WI38 (cell line): ENCODE results near the gene RFX4.

Experiments used
- H3K4me3 ChIP-seq: 2 replicates; pipeline ENCODE4 v1.5.1; 2011; ENCODE audit warnings: low read depth, mild to moderate bottlenecking, control low read depth, low read length
- CTCF ChIP-seq: IDR thresholded peaks from 2 replicates; pipeline ENCODE4 v1.5.1; 2012; ENCODE audit warnings: low read depth, mild to moderate bottlenecking, control low read depth, low read length

Gene RFX4

GRCh38 chr12:106774005-106774807, 191.4 kb downstream of the RFX4 start, which contains the start of gene RIC8B:
RIC8B (plus strand) TSS chr12:106774682; CDS start chr12:106774746, 64 bp downstream.
- H3K4me3 ChIP-seq: peak within 1 kb of the TSS; percentile 96
- TF ChIP-seq CTCF: no peak

DNA sequence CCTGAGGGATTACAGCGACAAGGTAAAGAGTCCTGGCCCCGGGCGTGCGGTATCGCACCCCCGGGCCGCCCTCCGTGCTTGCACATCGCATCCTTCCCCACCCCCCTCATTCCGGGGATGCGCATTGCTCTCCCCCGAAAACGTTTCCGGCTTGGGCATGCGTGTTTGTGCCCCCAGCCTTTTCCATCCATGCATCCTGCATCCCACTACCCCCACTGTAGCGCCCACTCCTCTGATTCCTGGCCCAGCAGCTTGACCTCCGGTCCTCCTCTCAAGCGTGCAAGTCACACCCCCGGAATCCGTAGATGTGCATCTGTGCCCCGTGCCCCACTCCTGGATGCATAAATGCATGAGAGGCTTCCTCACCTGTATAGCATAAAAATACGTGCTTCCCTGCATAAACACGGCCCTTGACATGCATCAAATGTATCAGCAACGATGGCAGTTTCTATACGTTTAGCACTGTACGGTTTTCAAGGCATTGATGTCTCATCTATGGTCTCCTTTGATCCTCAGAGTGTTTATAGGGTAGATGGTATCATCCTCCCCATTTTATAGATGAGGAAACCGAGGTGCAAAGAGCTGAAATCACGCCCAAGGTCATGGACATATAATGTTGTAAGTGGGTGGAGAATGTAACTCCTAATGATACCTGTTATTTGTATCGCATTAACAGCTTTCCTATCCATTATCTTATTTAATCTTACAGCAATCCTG, 192.2 kb downstream of the RFX4 start:
- H3K4me3 ChIP-seq: peak overlapping the region; percentile 96
- no peak for TF ChIP-seq CTCF

GRCh38 chr12:106776897-106777296, 194.1 kb downstream of the RFX4 start:
- no peak for TF ChIP-seq CTCF

DNA sequence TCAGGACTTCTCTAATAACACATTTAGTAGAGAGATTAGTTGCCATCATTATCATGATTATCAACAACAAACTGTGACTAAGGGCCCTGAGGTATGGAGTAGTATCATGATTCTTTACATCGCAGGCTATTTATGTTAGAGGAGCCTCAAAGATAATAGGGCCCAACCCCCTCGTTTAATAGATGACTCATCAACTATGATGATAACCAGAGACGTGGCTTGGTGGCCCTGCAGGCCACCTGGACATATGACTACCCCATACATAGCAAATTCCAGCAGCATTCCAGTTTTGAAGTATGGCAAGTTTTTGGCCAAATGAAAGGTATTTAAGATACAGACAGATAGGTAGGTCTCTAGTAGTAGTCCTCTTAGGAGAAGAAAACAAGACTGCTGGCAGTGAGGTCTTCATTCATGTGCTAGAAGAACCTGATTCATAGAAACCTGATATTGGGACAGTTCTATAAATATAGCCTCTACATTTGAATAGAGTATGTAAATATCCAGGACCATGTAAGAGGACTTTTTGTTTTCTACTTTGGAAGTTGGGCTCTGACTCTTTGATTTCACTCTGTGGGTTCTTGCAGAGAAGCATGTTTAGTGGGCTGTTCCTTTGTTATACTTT, 197.3 kb downstream of the RFX4 start:
- H3K4me3 ChIP-seq: no peak overlapping the region
- no peak for TF ChIP-seq CTCF

More at GRCh38 chr12:106776897-106777296, 194.1 kb downstream of the RFX4 start:
- no peak overlapping the region for H3K4me3 ChIP-seq

GRCh38 chr12:106782619-106783018, 199.8 kb downstream of the RFX4 start:
- no peak for TF ChIP-seq CTCF
- H3K4me3 ChIP-seq: no peak overlapping the region

- H3K4me3 ChIP-seq: no peak overlapping the region
- TF ChIP-seq CTCF: no peak
Measured at GRCh38 chr12:106783515-106783914, 200.7 kb downstream of the RFX4 start.
